ENCODE measurements around the gene FADS6. TPM values are rescaled to one million over a fixed set of nuclear protein-coding genes. Genes with fewer than 3 reads are reported as not detected.

FADS6 gene
- total and polyA plus RNA-seq, 7 donors: 0.06 to 1.8 (median 1.6) TPM; not detected in 4

DNA sequence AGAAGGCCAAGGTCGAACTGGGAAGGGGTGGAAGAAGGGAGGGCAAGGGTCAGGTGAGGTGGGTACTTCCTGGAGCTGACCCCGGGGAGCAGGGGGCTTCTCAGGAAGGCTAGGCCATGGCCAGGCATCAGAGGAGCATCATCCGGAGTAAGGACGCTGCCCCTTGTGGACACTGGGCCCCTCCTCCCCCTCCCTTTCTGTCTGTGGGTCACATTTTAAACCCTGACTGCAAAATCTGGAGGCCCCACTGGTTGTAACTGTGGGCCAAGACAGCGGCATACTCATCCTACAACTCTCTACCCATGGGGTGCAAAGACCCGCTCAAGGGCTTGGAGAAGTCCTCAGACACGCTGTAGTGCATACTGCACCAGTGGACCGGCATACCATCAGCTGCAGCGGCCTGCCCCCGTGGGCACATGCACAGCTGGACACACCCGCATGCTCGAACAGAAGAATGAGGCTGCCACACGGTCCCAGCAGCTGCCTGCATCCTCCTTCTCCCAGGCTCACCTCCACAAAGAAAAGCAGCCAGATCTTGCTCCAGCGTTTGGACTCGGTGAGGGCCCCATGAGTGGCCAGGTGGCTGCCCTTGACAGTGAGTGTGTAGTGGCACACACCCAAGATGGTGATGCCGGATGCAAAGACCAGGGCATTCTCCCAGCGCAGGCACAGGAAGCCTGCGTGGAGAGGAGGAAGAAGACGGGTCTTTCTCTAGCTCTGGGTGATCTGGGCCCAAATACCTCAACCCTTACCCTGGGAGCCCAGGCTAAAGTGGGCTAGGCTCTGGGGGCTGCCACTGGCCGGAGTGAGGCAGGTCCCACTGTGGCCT is 1.2 kb downstream of the FADS6 start:
- Histone ChIP-seq H3K4me1 (peaks cover 0 to 13% (median 11%) of the 10 kb centered on the region in 4 donors), H3K27me3 (peaks cover 20 to 68% (median 30%) of the 10 kb centered on the region in 3 donors), H3K27ac (no peak overlapping the region), H3K36me3 (no peaks in the 10 kb centered on the region), H3K9me3 (no peaks in the 10 kb centered on the region), H3K4me3 (no peak overlapping the region)
- WGBS, 2 donors: 44 to 70% methylated on average over 20 of the region's 20 CpGs
- DNase-seq: no peak
- TF ChIP-seq POLR2AphosphoS5 (IDR thresholded peaks at IDR 0.05): no peak
- no peak for TF ChIP-seq POLR2A (IDR thresholded peaks at IDR 0.05)
- intact Hi-C loops (cut with DNase I): no loop called here

- H3K4me3 ChIP-seq: no peak overlapping the region
- 91 to 92% methylated on average over 7 of the region's 7 CpGs for WGBS, 2 donors
- intact Hi-C loops (cut with DNase I): no loop called here
These were observed 2.9 kb downstream of the FADS6 start for GRCh38 chr17:74890554-74890953.

DNA sequence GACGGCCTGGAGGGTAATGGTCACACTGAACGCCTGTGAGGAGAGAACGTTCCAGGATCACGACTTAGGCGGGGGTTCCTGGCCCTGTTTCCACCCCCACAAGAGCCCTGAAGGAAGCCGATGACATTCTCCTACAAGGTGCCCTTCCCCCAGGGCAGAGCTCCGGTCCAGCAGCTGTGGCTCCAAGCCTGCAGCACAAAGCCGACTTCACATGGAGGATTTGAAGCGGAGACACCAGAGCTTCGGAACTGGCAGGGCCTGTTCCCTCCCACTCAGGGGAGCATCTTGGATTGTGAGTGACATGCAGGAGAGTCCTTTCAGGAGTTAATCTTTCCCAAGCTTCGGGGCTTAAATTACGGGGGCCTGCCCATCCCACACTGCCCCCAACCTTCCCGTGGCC is 5.0 kb downstream of the FADS6 start:
- peaks cover 10 to 46% (median 19%) of the 10 kb centered on the region in 3 donors for H3K27me3 ChIP-seq
- no peak for DNase-seq
- no peak overlapping the region for H3K27ac ChIP-seq
- intact Hi-C loops (cut with DNase I): no loop called here
- H3K9me3 ChIP-seq: no peaks in the 10 kb centered on the region
- TF ChIP-seq POLR2AphosphoS5 (IDR thresholded peaks at IDR 0.05) (no peak), POLR2A (IDR thresholded peaks at IDR 0.05) (no peak), EP300 (IDR thresholded peaks at IDR 0.05) (no peak), CTCF (IDR thresholded peaks at IDR 0.05) (no peak)
- H3K36me3 ChIP-seq: no peaks in the 10 kb centered on the region
- no peak overlapping the region for H3K4me3 ChIP-seq
- 72% methylated on average over 13 of the region's 13 CpGs for WGBS, 2 donors
- H3K4me1 ChIP-seq: peaks cover 0 to 7% (median 6%) of the 10 kb centered on the region in 4 donors

More at GRCh38 chr17:74890554-74890953, 2.9 kb downstream of the FADS6 start:
- TF ChIP-seq POLR2AphosphoS5 (IDR thresholded peaks at IDR 0.05) (no peak), EP300 (IDR thresholded peaks at IDR 0.05) (no peak)
- no peak overlapping the region for H3K27ac ChIP-seq
- no peaks in the 10 kb centered on the region for H3K36me3 ChIP-seq
- no peaks in the 10 kb centered on the region for H3K9me3 ChIP-seq
- DNase-seq: no peak
- peaks cover 20 to 58% (median 30%) of the 10 kb centered on the region in 3 donors for H3K27me3 ChIP-seq
- peaks cover 0 to 13% (median 11%) of the 10 kb centered on the region in 4 donors for H3K4me1 ChIP-seq

GRCh38 chr17:74883241-74883745 is 10.1 kb downstream of the FADS6 start:
- Histone ChIP-seq H3K27me3 (peaks cover 0 to 30% (median 0%) of the 10 kb centered on the region in 3 donors), H3K9me3 (no peaks in the 10 kb centered on the region), H3K4me1 (no peaks in the 10 kb centered on the region), H3K27ac (no peak overlapping the region), H3K4me3 (no peak overlapping the region), H3K36me3 (no peaks in the 10 kb centered on the region)
- DNase-seq: no peak
- TF ChIP-seq POLR2A (IDR thresholded peaks at IDR 0.05): no peak
- 77 to 85% methylated on average over 15 of the region's 15 CpGs for WGBS, 2 donors
- intact Hi-C loops (cut with DNase I): no loop called here

DNA sequence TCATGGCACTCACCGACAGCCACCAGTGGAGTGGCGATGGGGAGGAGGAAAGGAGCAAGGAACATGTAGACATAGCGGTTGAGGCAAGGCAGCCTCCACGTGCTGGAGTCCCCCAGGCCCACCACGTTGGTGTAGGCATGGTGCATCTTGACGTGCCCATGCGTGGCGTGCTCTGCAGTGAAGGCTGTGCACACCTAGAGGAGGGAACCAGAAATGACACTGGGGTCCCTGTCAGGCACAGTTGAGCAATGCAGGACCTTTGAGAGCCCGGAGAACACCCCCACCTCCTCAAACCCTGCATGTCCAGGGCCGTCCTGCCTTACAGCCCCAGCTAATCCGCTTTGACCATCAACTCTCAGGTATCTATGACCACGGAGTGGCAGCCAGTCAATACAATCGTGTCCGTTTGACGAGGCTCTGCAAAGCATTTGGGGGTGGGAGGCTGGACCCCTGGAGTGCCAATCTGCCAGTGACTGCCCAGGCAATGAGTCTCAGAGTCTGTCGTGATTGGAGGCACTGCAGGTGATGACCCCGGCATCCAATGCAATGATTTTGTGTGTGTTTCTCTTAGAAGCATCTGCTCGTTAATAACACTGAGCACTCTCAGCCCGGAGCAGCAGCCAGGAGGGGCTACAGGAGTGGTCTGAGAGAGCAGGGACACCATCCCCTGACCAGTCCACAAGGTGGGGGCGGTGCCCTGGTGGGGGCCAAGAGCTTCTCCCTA is 10.8 kb downstream of the FADS6 start:
- WGBS, 2 donors: 76 to 79% methylated on average over 20 of the region's 20 CpGs
- intact Hi-C loops (cut with DNase I): no loop called here
- Histone ChIP-seq H3K4me1 (no peaks in the 10 kb centered on the region), H3K27me3 (peaks cover 0 to 36% (median 0%) of the 10 kb centered on the region in 3 donors), H3K27ac (no peak overlapping the region), H3K9me3 (no peaks in the 10 kb centered on the region), H3K4me3 (no peak overlapping the region), H3K36me3 (no peaks in the 10 kb centered on the region)
- TF ChIP-seq POLR2AphosphoS5 (IDR thresholded peaks at IDR 0.05): no peak
- TF ChIP-seq POLR2A (IDR thresholded peaks at IDR 0.05): no peak
- TF ChIP-seq EP300 (IDR thresholded peaks at IDR 0.05): no peak
- TF ChIP-seq CTCF (IDR thresholded peaks at IDR 0.05): no peak
- no peak for DNase-seq

- H3K9me3 ChIP-seq: no peaks in the 10 kb centered on the region
- H3K4me1 ChIP-seq: no peaks in the 10 kb centered on the region
- no peak overlapping the region for H3K27ac ChIP-seq
- H3K27me3 ChIP-seq: peaks cover 0 to 37% (median 0%) of the 10 kb centered on the region in 3 donors
- intact Hi-C loops (cut with DNase I): no loop called here
- no peak for TF ChIP-seq EP300 (IDR thresholded peaks at IDR 0.05)
- no peak for TF ChIP-seq CTCF (IDR thresholded peaks at IDR 0.05)
- TF ChIP-seq POLR2A (IDR thresholded peaks at IDR 0.05): no peak
- TF ChIP-seq POLR2AphosphoS5 (IDR thresholded peaks at IDR 0.05): no peak
- no peak overlapping the region for H3K4me3 ChIP-seq
- 82 to 83% methylated on average over 11 of the region's 11 CpGs for WGBS, 2 donors
- DNase-seq: no peak
- H3K36me3 ChIP-seq: no peaks in the 10 kb centered on the region
These were observed 12.4 kb downstream of the FADS6 start for GRCh38 chr17:74881073-74881472.
